ENCODE measurements around the gene PDCD1. TPM values are rescaled to one million over a fixed set of nuclear protein-coding genes. Genes with fewer than 3 reads are reported as not detected.
"Not testable (repeated sequence)": the region's sequence is repeated elsewhere in the genome, so short reads cannot be mapped to it uniquely, and the experiment has no call there.

Gene PDCD1
- total RNA-seq, 1 experiment from 2014 or later: not detected

- no peak for DNase-seq (ENCODE audit: low read depth)
Measured at GRCh38 chr2:241835611-241836010, 23.1 kb downstream of the PDCD1 start.

GRCh38 chr2:241834527-241835210, 24.0 kb downstream of the PDCD1 start:
- DNase-seq (ENCODE audit: low read depth): no peak

- not testable (repeated sequence) for DNase-seq (ENCODE audit: low read depth)
Measured at GRCh38 chr2:241833756-241834526, 24.8 kb downstream of the PDCD1 start.

- no peak for DNase-seq (ENCODE audit: low read depth)
Measured at GRCh38 chr2:241833101-241833663, 25.5 kb downstream of the PDCD1 start.

GRCh38 chr2:241827394-241827793, 31.3 kb downstream of the PDCD1 start:
- no peak for DNase-seq (ENCODE audit: low read depth)

GRCh38 chr2:241823531-241824437, 34.9 kb downstream of the PDCD1 start:
- DNase-seq (ENCODE audit: low read depth): not testable (repeated sequence)

- DNase-seq (ENCODE audit: low read depth): no peak
Measured at GRCh38 chr2:241822264-241822623, 36.5 kb downstream of the PDCD1 start.

GRCh38 chr2:241821460-241822263, 37.0 kb downstream of the PDCD1 start:
- DNase-seq (ENCODE audit: low read depth): no peak

GRCh38 chr2:241820625-241821384, 37.9 kb downstream of the PDCD1 start:
- DNase-seq (ENCODE audit: low read depth): no peak

GRCh38 chr2:241819947-241820624, 38.6 kb downstream of the PDCD1 start:
- not testable (repeated sequence) for DNase-seq (ENCODE audit: low read depth)

GRCh38 chr2:241818943-241819270, 39.8 kb downstream of the PDCD1 start:
- DNase-seq (ENCODE audit: low read depth): no peak

- DNase-seq (ENCODE audit: low read depth): no peak
Measured at GRCh38 chr2:241818229-241818942, 40.3 kb downstream of the PDCD1 start.

- DNase-seq (ENCODE audit: low read depth): not testable (repeated sequence)
Measured at GRCh38 chr2:241817821-241818215, 40.9 kb downstream of the PDCD1 start.

- no peak for DNase-seq (ENCODE audit: low read depth)
Measured at GRCh38 chr2:241817126-241817820, 41.4 kb downstream of the PDCD1 start.

- DNase-seq (ENCODE audit: low read depth): no peak
Measured at GRCh38 chr2:241816431-241817121, 42.1 kb downstream of the PDCD1 start.

GRCh38 chr2:241815477-241816430, 42.9 kb downstream of the PDCD1 start:
- no peak for DNase-seq (ENCODE audit: low read depth)

Measured in Daoy (cell line).